SK-N-SH (cell line): Measurements from ENCODE around the gene CCDC188. TPM values are rescaled to one million over a fixed set of nuclear protein-coding genes. Genes with fewer than 3 reads are reported as not detected.

ENCODE experiments used
- CTCF ChIA-PET: fragments of 300-600, 350-600 bp; formaldehyde crosslinking; extraction: SDS; loops from one replicate; lab custom pipeline; 2021; lab: Yijun Ruan, JAX
- POLR2A ChIA-PET: fragments of 350-600 bp; sonication (Branson Sonifier 250); formaldehyde crosslinking; extraction: SDS; loops from one replicate; lab custom pipeline; 2020; ENCODE audit warnings: antibody characterized with exemption, inconsistent platforms; lab: Yijun Ruan, JAX
- DNase-seq: peaks from one replicate; pipeline ENCODE4 v3.0.0; 2012
- H2AFZ ChIP-seq: fragments of 200-600 bp; sonication (generic); 2 replicates; pipeline ENCODE4 v1.8.1; 2016; ENCODE audit warnings: antibody characterized with exemption, mild to moderate bottlenecking, low read depth
- H3F3A ChIP-seq: fragments of 200-600 bp; sonication (generic); replicated peaks from 2 replicates; pipeline ENCODE3; 2016; ENCODE audit warnings: antibody characterized with exemption, mild to moderate bottlenecking; ENCODE audit not compliant: insufficient read depth
- H3K27ac ChIP-seq, 2 experiments: fragments of 200-500 bp in 1 of 2; fragments of 200-600 bp in 1 of 2; sonication (Bioruptor generic) in 1 of 2; sonication (generic), shearing (Covaris generic) in 1 of 2; 2 replicates each; pipeline versions ENCODE4 v1.5.1 to v1.6.1; 2014 to 2016; ENCODE audit warnings: low read depth in 2 of 2, inconsistent platforms in 1 of 2, low read length in 1 of 2, mild to moderate bottlenecking in 1 of 2, mixed read lengths in 1 of 2
- H3K27me3 ChIP-seq: fragments of 200-600 bp; sonication (generic), shearing (Covaris generic); 2 replicates; pipeline ENCODE4 v1.6.1; 2016; ENCODE audit warnings: mixed run types; ENCODE audit not compliant: insufficient read depth
- H3K36me3 ChIP-seq, 2 experiments: fragments of 200-500 bp in 1 of 2; fragments of 200-600 bp in 1 of 2; sonication (Bioruptor generic) in 1 of 2; sonication (generic) in 1 of 2; replicated peaks in 1 of 2; 2 replicates each; pipeline versions ENCODE3 to v1.5.1; 2014 to 2016; ENCODE audit warnings: low read length in 1 of 2, mild to moderate bottlenecking in 1 of 2; ENCODE audit not compliant: insufficient read depth in 2 of 2, control insufficient read depth in 1 of 2
- H3K4me1 ChIP-seq, 2 experiments: fragments of 200-500 bp in 1 of 2; fragments of 200-600 bp in 1 of 2; sonication (Bioruptor generic) in 1 of 2; sonication (generic), shearing (Covaris generic) in 1 of 2; 2 replicates each; pipeline versions ENCODE4 v1.5.1 to v1.6.1; 2014 to 2016; ENCODE audit warnings: low read depth in 1 of 2, low read length in 1 of 2, mixed run types in 1 of 2; ENCODE audit not compliant: insufficient read depth in 2 of 2, control insufficient read depth in 1 of 2
- H3K4me2 ChIP-seq: fragments of 200-600 bp; sonication (generic), shearing (Covaris generic); 2 replicates; pipeline ENCODE4 v1.6.1; 2017; ENCODE audit warnings: mixed run types
- H3K4me3 ChIP-seq, 2 experiments: fragments of 200-500 bp in 1 of 2; fragments of 200-600 bp in 1 of 2; sonication (Bioruptor generic) in 1 of 2; sonication (generic), shearing (Covaris generic) in 1 of 2; 2 replicates each; pipeline versions ENCODE4 v1.5.1 to v1.8.1; 2014 to 2016; ENCODE audit warnings: low read depth in 2 of 2, inconsistent platforms in 1 of 2, low read length in 1 of 2, mild to moderate bottlenecking in 1 of 2, mixed read lengths in 1 of 2, moderate library complexity in 1 of 2
- H3K79me2 ChIP-seq: fragments of 200-600 bp; sonication (generic); 2 replicates; pipeline ENCODE4 v1.8.1; 2017; ENCODE audit warnings: mild to moderate bottlenecking; ENCODE audit not compliant: insufficient read depth
- H3K9ac ChIP-seq: fragments of 200-600 bp; sonication (generic); 2 replicates; pipeline ENCODE4 v1.6.1; 2017; ENCODE audit warnings: mixed run types
- H3K9me2 ChIP-seq: fragments of 200-600 bp; sonication (generic); 2 replicates; pipeline ENCODE4 v1.6.1; 2017; ENCODE audit warnings: mixed run types
- H3K9me3 ChIP-seq: fragments of 200-600 bp; sonication (generic); 2 replicates; pipeline ENCODE4 v1.6.1; 2017; ENCODE audit warnings: mixed run types, mild to moderate bottlenecking, moderate library complexity
- H4K20me1 ChIP-seq: fragments of 200-600 bp; sonication (generic); 2 replicates; pipeline ENCODE4 v1.6.1; 2017; ENCODE audit warnings: mild to moderate bottlenecking, mixed run types; ENCODE audit not compliant: insufficient read depth
- CHD2 ChIP-seq: fragments of 150-350 bp; IDR thresholded peaks from 2 replicates; pipeline ENCODE4 v1.6.1; 2018; ENCODE audit warnings: low read length; ENCODE audit not compliant: partially characterized antibody
- EP300 ChIP-seq, 2 experiments: IDR thresholded peaks; 2 replicates each; pipeline versions ENCODE4 v1.4.0 to v1.6.1; 2012; ENCODE audit warnings: borderline replicate concordance in 1 of 2, low read depth in 1 of 2, low read length in 1 of 2
- EZH2phosphoT487 ChIP-seq: fragments of 200-600 bp; sonication (generic); IDR thresholded peaks from 2 replicates; pipeline ENCODE4 v1.6.1; 2017; ENCODE audit warnings: low read depth, mixed run types, mild to moderate bottlenecking, antibody characterized with exemption, moderate library complexity, borderline replicate concordance
- FOSL2 ChIP-seq: IDR thresholded peaks from 2 replicates; pipeline ENCODE4 v1.4.0; 2012; ENCODE audit warnings: low read depth, mild to moderate bottlenecking, moderate library complexity, borderline replicate concordance
- FOXM1 ChIP-seq: IDR thresholded peaks from 2 replicates; pipeline ENCODE4 v1.4.0; 2012; ENCODE audit warnings: low read depth, mild to moderate bottlenecking
- GABPA ChIP-seq: IDR thresholded peaks from 2 replicates; pipeline ENCODE4 v1.4.0; 2012; ENCODE audit warnings: low read depth, mild to moderate bottlenecking
- GATA2 ChIP-seq: sonication (generic); formaldehyde crosslinking; IDR thresholded peaks from 2 replicates; pipeline ENCODE4 v1.5.0; 2020; ENCODE audit warnings: mild to moderate bottlenecking, missing genetic modification reagents
- IRF3 ChIP-seq: fragments of 150-350 bp; IDR thresholded peaks from 2 replicates; pipeline ENCODE4 v1.6.1; 2016; ENCODE audit warnings: mild to moderate bottlenecking, low read depth, low read length
- MXI1 ChIP-seq: IDR thresholded peaks from 2 replicates; pipeline ENCODE4 v1.6.1; 2012; ENCODE audit warnings: mild to moderate bottlenecking, low read depth, low read length, improper control_type of control experiment
- NFIC ChIP-seq: IDR thresholded peaks from 2 replicates; pipeline ENCODE4 v1.4.0; 2012; ENCODE audit warnings: borderline replicate concordance
- NRF1 ChIP-seq: IDR thresholded peaks from 2 replicates; pipeline ENCODE4 v1.6.1; 2012; ENCODE audit warnings: low read depth, mild to moderate bottlenecking, low read length
- RCOR1 ChIP-seq: fragments of 150-350 bp; IDR thresholded peaks from 2 replicates; pipeline ENCODE4 v1.6.1; 2017; ENCODE audit warnings: antibody characterized with exemption, low read length
- SIN3A ChIP-seq: IDR thresholded peaks from 2 replicates; pipeline ENCODE4 v1.6.1; 2012; ENCODE audit warnings: low read depth, mild to moderate bottlenecking, low read length, moderate library complexity, borderline replicate concordance
- SMC3 ChIP-seq: IDR thresholded peaks from 2 replicates; pipeline ENCODE4 v1.6.1; 2012; ENCODE audit warnings: low read depth, low read length, improper control_type of control experiment
- TCF12 ChIP-seq: IDR thresholded peaks from 2 replicates; pipeline ENCODE4 v1.4.0; 2012
- USF2 ChIP-seq: fragments of 150-350 bp; IDR thresholded peaks from 2 replicates; pipeline ENCODE4 v1.6.1; 2017; ENCODE audit warnings: antibody characterized with exemption, low read length, low read depth, borderline replicate concordance
- YY1 ChIP-seq: IDR thresholded peaks from 2 replicates; pipeline ENCODE4 v1.4.0; 2012; ENCODE audit warnings: low read depth, mild to moderate bottlenecking
- ZBTB33 ChIP-seq: IDR thresholded peaks from 2 replicates; pipeline ENCODE4 v1.4.0; 2012; ENCODE audit warnings: low read depth, borderline replicate concordance
- WGBS: methylation state at CpG from one replicate; pipeline ENCODE4 v1.1.6; 2017; ENCODE audit warnings: low lambda C conversion rate; 5-methylcytosine and 5-hydroxymethylcytosine counted together
- polyA plus RNA-seq, 3 experiments: library from polyadenylated mRNA; depleted of rRNA; stranded (reverse); fragments of >200 nt; gene quantifications; 2 replicates each; pipeline ENCODE4 v1.2.3, GENCODE V29; 2012

CCDC188 gene
- polyA plus RNA-seq, 1 of the 3 experiments (the other 2 are of a cell fraction) = 21.1 TPM

GRCh38 chr22:20191803-20192202 is 40.9 kb upstream of the CCDC188 start:
- no peak overlapping the region for H3K4me3 ChIP-seq
- CTCF ChIA-PET = interaction anchor here (1.0 to 1.2 kb wide), 3 partner anchors 10 to 35 kb away, joined by 3 read pairs; no protein-coding TSS in a partner anchor
- WGBS = 44% methylated on average over 4 of the region's 8 CpGs

More at GRCh38 chr22:20191803-20192202, 40.9 kb upstream of the CCDC188 start:
- Histone ChIP-seq H4K20me1 (no peaks in the 10 kb centered on the region), H3K9me2 (no peaks in the 10 kb centered on the region), H3K9me3 (no peaks in the 10 kb centered on the region), H3K27me3 (0 out of 2 replicates have a peak, but pooled peaks cover 4% of the 10 kb centered on the region), H3F3A (no peaks in the 10 kb centered on the region), H3K4me2 (no peak overlapping the region), H3K79me2 (no peaks in the 10 kb centered on the region), H3K27ac (no peak overlapping the region), H2AFZ (no peak overlapping the region), H3K9ac (no peak overlapping the region), H3K36me3 (no peaks in the 10 kb centered on the region), H3K4me1 (no peaks in the 10 kb centered on the region)
- DNase-seq = no peak
- POLR2A ChIA-PET = no interaction called here
- TF ChIP-seq GATA2 (CRISPR knock-in tag) = no peak
- TF ChIP-seq FOSL2 = no peak
- no peak for TF ChIP-seq MXI1
- TF ChIP-seq USF2 = no peak
- TF ChIP-seq CHD2 = no peak
- TF ChIP-seq ZBTB33 = no peak
- no peak for TF ChIP-seq IRF3
- TF ChIP-seq RCOR1 = no peak
- no peak for TF ChIP-seq GABPA
- no peak for TF ChIP-seq SMC3
- no peak for TF ChIP-seq SIN3A
- TF ChIP-seq FOXM1 = no peak
- TF ChIP-seq NFIC = no peak
- TF ChIP-seq EZH2phosphoT487 = no peak
- TF ChIP-seq YY1 = no peak
- TF ChIP-seq EP300 (IDR thresholded peaks at IDR 0.05; ENCODE audit: borderline replicate concordance in 1 of 2, low read depth in 1 of 2, low read length in 1 of 2) = no peak
- no peak for TF ChIP-seq NRF1
- no peak for TF ChIP-seq TCF12
